IMR-90 (cell line): Measurements from ENCODE around the gene CYRIA.

Experiments
- BHLHE40 ChIP-seq: fragments of 150-350 bp; IDR thresholded peaks from 2 replicates; pipeline ENCODE4 v1.6.1; 2016; ENCODE audit warnings: mild to moderate bottlenecking, low read depth, low read length
- CEBPB ChIP-seq: IDR thresholded peaks from 2 replicates; pipeline ENCODE4 v1.6.1; 2012; ENCODE audit warnings: low read depth, low read length, improper control_type of control experiment
- FOS ChIP-seq: fragments of 150-350 bp; IDR thresholded peaks from 2 replicates; pipeline ENCODE4 v1.6.1; 2016; ENCODE audit warnings: low read depth, low read length
- NFE2L2 ChIP-seq: fragments of 150-350 bp; IDR thresholded peaks from 2 replicates; pipeline ENCODE4 v1.6.1; 2016; ENCODE audit warnings: low read depth, mild to moderate bottlenecking, low read length
- POLR2A ChIP-seq: IDR thresholded peaks from 2 replicates; pipeline ENCODE4 v1.6.1; 2012; ENCODE audit warnings: mild to moderate bottlenecking, low read depth, low read length
- RAD21 ChIP-seq: IDR thresholded peaks from 2 replicates; pipeline ENCODE4 v1.6.1; 2012; ENCODE audit warnings: low read length, improper control_type of control experiment
- RCOR1 ChIP-seq: IDR thresholded peaks from 2 replicates; pipeline ENCODE4 v1.6.1; 2012; ENCODE audit warnings: mild to moderate bottlenecking, low read length, improper control_type of control experiment; ENCODE audit not compliant: insufficient replicate concordance
- RFX5 ChIP-seq: IDR thresholded peaks from 2 replicates; pipeline ENCODE4 v1.8.0; 2012; ENCODE audit warnings: low read depth, mild to moderate bottlenecking, low read length, moderate library complexity
- USF2 ChIP-seq: fragments of 150-350 bp; IDR thresholded peaks from 2 replicates; pipeline ENCODE4 v1.6.1; 2017; ENCODE audit warnings: mild to moderate bottlenecking, antibody characterized with exemption, low read length, low read depth
- TF ChIP-seq, protein P1 (sequence below): conservative IDR thresholded peaks from 2 replicates; pipeline ENCODE4 v1.5.1; 2012; ENCODE audit warnings: mild to moderate bottlenecking, low read depth, low read length, improper control_type of control experiment

DNA sequence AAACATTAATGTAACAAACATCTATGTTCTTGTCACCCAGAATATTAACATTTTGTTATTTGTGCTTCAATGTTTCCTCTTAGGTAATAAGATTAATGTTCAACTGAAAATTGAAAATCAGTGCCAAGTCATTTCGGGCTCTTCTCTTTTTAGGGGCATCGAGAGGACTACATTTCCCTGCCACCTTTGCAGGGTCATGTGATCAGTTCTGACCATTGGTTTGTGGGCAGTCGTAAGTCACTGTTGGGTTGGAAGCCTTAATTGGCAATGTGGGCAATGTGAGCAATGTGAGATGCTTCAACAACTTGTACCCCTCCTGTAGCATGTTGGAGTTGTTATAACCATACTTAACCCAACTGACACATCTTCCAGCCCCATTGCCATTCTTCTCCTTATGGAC, 10.1 kb upstream of the CYRIA start:
- TF ChIP-seq RCOR1 (no peak), USF2 (no peak), BHLHE40 (no peak), POLR2A (no peak), FOS (no peak), RAD21 (no peak), RFX5 (no peak), NFE2L2 (no peak), CEBPB (no peak)
- TF ChIP-seq, protein P1, sequence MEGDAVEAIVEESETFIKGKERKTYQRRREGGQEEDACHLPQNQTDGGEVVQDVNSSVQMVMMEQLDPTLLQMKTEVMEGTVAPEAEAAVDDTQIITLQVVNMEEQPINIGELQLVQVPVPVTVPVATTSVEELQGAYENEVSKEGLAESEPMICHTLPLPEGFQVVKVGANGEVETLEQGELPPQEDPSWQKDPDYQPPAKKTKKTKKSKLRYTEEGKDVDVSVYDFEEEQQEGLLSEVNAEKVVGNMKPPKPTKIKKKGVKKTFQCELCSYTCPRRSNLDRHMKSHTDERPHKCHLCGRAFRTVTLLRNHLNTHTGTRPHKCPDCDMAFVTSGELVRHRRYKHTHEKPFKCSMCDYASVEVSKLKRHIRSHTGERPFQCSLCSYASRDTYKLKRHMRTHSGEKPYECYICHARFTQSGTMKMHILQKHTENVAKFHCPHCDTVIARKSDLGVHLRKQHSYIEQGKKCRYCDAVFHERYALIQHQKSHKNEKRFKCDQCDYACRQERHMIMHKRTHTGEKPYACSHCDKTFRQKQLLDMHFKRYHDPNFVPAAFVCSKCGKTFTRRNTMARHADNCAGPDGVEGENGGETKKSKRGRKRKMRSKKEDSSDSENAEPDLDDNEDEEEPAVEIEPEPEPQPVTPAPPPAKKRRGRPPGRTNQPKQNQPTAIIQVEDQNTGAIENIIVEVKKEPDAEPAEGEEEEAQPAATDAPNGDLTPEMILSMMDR = no peak
